Measurements from ENCODE around the gene JAML.

GRCh38 chr11:118170882-118171268 lies 53.9 kb downstream of the JAML start:
- no peak for TF ChIP-seq EP300 (IDR thresholded peaks at IDR 0.05)
- TF ChIP-seq CTCF (IDR thresholded peaks at IDR 0.05) = no peak
- no peak for TF ChIP-seq POLR2A (IDR thresholded peaks at IDR 0.05; ENCODE audit: low read depth)
- TF ChIP-seq POLR2AphosphoS5 (IDR thresholded peaks at IDR 0.05) = no peak

Measured in esophagus muscularis mucosa (tissue), 4 donors.